H1 (cell line): Measurements from ENCODE around the gene NR2E1. TPM values are rescaled to one million over a fixed set of nuclear protein-coding genes. Genes with fewer than 3 reads are reported as not detected.

ENCODE experiments used
- CHD1 ChIP-seq: IDR thresholded peaks from 2 replicates; pipeline ENCODE4 v1.6.1; 2012; ENCODE audit warnings: low read depth, low read length, improper control_type of control experiment
- CHD2 ChIP-seq: IDR thresholded peaks from 2 replicates; pipeline ENCODE4 v1.6.1; 2012; ENCODE audit warnings: low read length, improper control_type of control experiment
- CREB1 ChIP-seq: IDR thresholded peaks from 2 replicates; pipeline ENCODE4 v1.6.1; 2012; ENCODE audit warnings: inconsistent platforms
- CTBP2 ChIP-seq: IDR thresholded peaks from 2 replicates; pipeline ENCODE4 v1.7.0; 2011; ENCODE audit warnings: borderline replicate concordance, mild to moderate bottlenecking, moderate library complexity, mixed read lengths, low read length; ENCODE audit not compliant: insufficient read depth, insufficient read length
- EGR1 ChIP-seq: IDR thresholded peaks from 2 replicates; pipeline ENCODE4 v1.6.1; 2011; ENCODE audit warnings: low read depth, low read length, borderline replicate concordance
- NRF1 ChIP-seq: IDR thresholded peaks from 2 replicates; pipeline ENCODE4 v1.6.1; 2011; ENCODE audit warnings: mild to moderate bottlenecking, low read depth, low read length, improper control_type of control experiment
- PHF8 ChIP-seq: fragments of 200-600 bp; sonication (generic); conservative IDR thresholded peaks from 2 replicates; pipeline ENCODE4 v1.7.1; 2012; ENCODE audit warnings: low read depth, mild to moderate bottlenecking, inconsistent platforms, low read length, moderate library complexity
- POLR2A ChIP-seq, 2 experiments: IDR thresholded peaks; 1 replicate in 1 of 2; 2 replicates in 1 of 2; pipeline ENCODE4 v1.6.1; 2011; ENCODE audit warnings: low read depth in 2 of 2, low read length in 2 of 2, mild to moderate bottlenecking in 2 of 2; ENCODE audit errors: control extremely low read depth in 1 of 2
- RAD21 ChIP-seq, 2 experiments: IDR thresholded peaks in 1 of 2; conservative IDR thresholded peaks in 1 of 2; 2 replicates each; pipeline ENCODE4 v1.6.1; 2011; ENCODE audit warnings: low read depth in 2 of 2, low read length in 2 of 2, improper control_type of control experiment in 1 of 2, inconsistent platforms in 1 of 2, mild to moderate bottlenecking in 1 of 2, moderate library complexity in 1 of 2
- RXRA ChIP-seq: IDR thresholded peaks from 2 replicates; pipeline ENCODE4 v1.6.1; 2011; ENCODE audit warnings: low read depth, mild to moderate bottlenecking, low read length, moderate library complexity; ENCODE audit not compliant: insufficient read depth
- SIN3A ChIP-seq, 2 experiments: IDR thresholded peaks in 1 of 2; conservative IDR thresholded peaks in 1 of 2; 2 replicates each; pipeline ENCODE4 v1.6.1; 2011 to 2012; ENCODE audit warnings: low read length in 2 of 2, improper control_type of control experiment in 1 of 2, low read depth in 1 of 2, mild to moderate bottlenecking in 1 of 2
- ZNF274 ChIP-seq: IDR thresholded peaks from 2 replicates; pipeline ENCODE4 v1.7.0; 2012; ENCODE audit warnings: low read length, borderline replicate concordance; ENCODE audit errors: extremely low read depth
- polyA plus RNA-seq, 7 experiments: library from polyadenylated mRNA; depleted of rRNA in 3 of 7; stranded (reverse) in 5 of 7; unstranded in 2 of 7; fragments of >200 nt in 5 of 7; fragments of 200-250 nt in 2 of 7; gene quantifications; 1 replicate in 5 of 7; 2 replicates in 1 of 7; 4 replicates in 1 of 7; pipeline versions ENCODE4 v1.2.1 to v1.2.3, GENCODE V29; 2011 to 2013; ENCODE audit warnings: missing spikeins in 2 of 7, mixed read lengths in 2 of 7
- total RNA-seq: library from RNA; stranded (reverse); fragmentation: NEBNext Ultra II Directional; extraction: Animal tissue kit (Norgen Biotek cat#: 25700); gene quantifications from 2 replicates; pipeline ENCODE4 v1.2.1, GENCODE V29; 2021

Gene NR2E1
- total and polyA plus RNA-seq, 2 of the 8 experiments (the other 6 are each of a cell fraction or from before 2014, with no cell fraction given) = not detected

DNA sequence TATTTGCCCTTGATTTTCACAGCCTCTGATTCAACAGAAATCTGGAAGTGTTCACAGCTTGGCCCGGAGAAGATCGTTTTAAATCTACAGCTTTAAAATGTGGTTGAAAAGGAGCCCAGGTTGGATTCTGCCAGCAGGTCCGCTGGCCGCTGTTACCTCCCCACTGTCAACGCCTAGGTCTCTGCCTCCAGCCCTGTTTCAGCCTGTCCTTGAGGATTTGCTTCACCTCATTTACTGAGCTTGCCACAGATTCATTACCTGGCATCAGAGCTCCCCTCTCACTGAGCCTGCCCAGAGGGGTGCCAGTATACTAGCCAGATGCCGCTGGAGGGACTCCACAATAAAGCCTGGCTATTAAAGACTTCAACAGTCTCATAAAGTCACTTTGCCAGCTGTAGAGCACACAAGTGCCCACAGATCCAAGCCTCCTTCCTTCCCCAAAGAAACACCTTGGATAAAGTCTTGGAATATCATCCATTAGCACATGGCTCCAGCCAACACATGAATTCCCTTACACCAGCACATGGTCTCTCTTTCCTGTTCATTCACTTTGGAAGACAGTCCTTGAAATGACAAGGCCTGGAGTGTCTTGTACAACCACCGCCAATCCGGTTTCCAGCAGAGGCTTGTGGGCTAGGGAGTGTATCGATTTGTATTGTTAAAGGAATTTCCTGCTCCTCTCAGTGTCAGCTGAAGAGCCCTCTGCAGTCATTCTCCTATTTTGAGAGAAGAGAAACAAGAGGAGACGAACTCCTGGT is 9.5 kb upstream of the NR2E1 start (continued):
- no peak for TF ChIP-seq RAD21 (IDR thresholded peaks at IDR 0.05 in 1 of 2, conservative IDR thresholded peaks at IDR 0.05 in 1 of 2; ENCODE audit: low read depth in 2 of 2, low read length in 2 of 2)
- TF ChIP-seq CHD2 = no peak
- TF ChIP-seq POLR2A (IDR thresholded peaks at IDR 0.05; ENCODE audit: control extremely low read depth in 1 of 2, low read depth in 2 of 2, low read length in 2 of 2) = no peak
- TF ChIP-seq EGR1 = no peak
- no peak for TF ChIP-seq PHF8
- TF ChIP-seq CREB1 = no peak
- no peak for TF ChIP-seq NRF1
- TF ChIP-seq CTBP2 = no peak
- TF ChIP-seq ZNF274 = no peak
- TF ChIP-seq RXRA = no peak
- TF ChIP-seq CHD1 = no peak
- no peak for TF ChIP-seq SIN3A (conservative IDR thresholded peaks at IDR 0.05 in 1 of 2, IDR thresholded peaks at IDR 0.05 in 1 of 2; ENCODE audit: low read depth in 1 of 2, low read length in 2 of 2)
